ENCODE data around the gene LINGO1. TPM values are rescaled to one million over a fixed set of nuclear protein-coding genes. Genes with fewer than 3 reads are reported as not detected.
A peak's percentile ranks its signal among the peaks of the same experiment; 100 is the strongest.

LINGO1 gene
- total and polyA plus RNA-seq, 2 of the 8 experiments (the other 6 are each of a cell fraction or from before 2014, with no cell fraction given): 57.1 to 114 TPM

- H3K36me3 ChIP-seq (ENCODE audit: control insufficient read depth in 2 of 4, insufficient read depth in 4 of 4, low read length in 3 of 4): no peaks in the 10 kb centered on the region
- H3K4ac ChIP-seq (replicated peaks; ENCODE audit: insufficient read length, low read depth, low read length): peak overlapping the region; percentile 23
- no peak overlapping the region for H4K91ac ChIP-seq (replicated peaks; ENCODE audit: insufficient read length, low read length)
- H3K9me3 ChIP-seq (ENCODE audit: insufficient read depth in 2 of 2, low read depth in 1 of 2, low read length in 1 of 2): no peaks in the 10 kb centered on the region
- no peak overlapping the region for H3K23ac ChIP-seq (ENCODE audit: insufficient read length)
- H2AK5ac ChIP-seq (ENCODE audit: low read depth, low read length): no peak overlapping the region
- H3K14ac ChIP-seq (ENCODE audit: insufficient read length): no peak overlapping the region
- POLR2A ChIA-PET (ENCODE audit: partially characterized antibody): interaction anchor here (1.2 to 2.3 kb wide), 3 partner anchors 10 to 35 kb away, joined by 3 to 8 read pairs (median 6); no protein-coding TSS in a partner anchor
- no peak for TF ChIP-seq BACH1 (IDR thresholded peaks at IDR 0.05; ENCODE audit: low read length)
- no peak for TF ChIP-seq ATF2 (IDR thresholded peaks at IDR 0.05; ENCODE audit: low read length)
- TF ChIP-seq JUND (IDR thresholded peaks at IDR 0.05; ENCODE audit: low read length): no peak
- no peak for TF ChIP-seq EGR1 (IDR thresholded peaks at IDR 0.05; ENCODE audit: borderline replicate concordance, low read depth, low read length)
- TF ChIP-seq ZNF274 (IDR thresholded peaks at IDR 0.05; ENCODE audit: borderline replicate concordance, extremely low read depth, low read length): no peak
- TF ChIP-seq NANOG (IDR thresholded peaks at IDR 0.05; ENCODE audit: insufficient read depth, low read depth, low read length, poor library complexity, severe bottlenecking): no peak
- no peak overlapping the region for H3K56ac ChIP-seq (replicated peaks; ENCODE audit: insufficient read length, low read depth, low read length)
- no peaks in the 10 kb centered on the region for H3K79me2 ChIP-seq (ENCODE audit: control insufficient read depth in 1 of 2, insufficient read depth in 2 of 2, low read length in 2 of 2)
- no peak overlapping the region for H3K9ac ChIP-seq (replicated peaks in 1 of 4; ENCODE audit: extremely low read depth in 1 of 4, low read depth in 3 of 4, low read length in 3 of 4)
- peak overlapping the region; percentile 23; the same call in 1 of the 2 replicates for H2BK12ac ChIP-seq (ENCODE audit: low read depth, low read length)
- peak overlapping the region; percentile 83 for H2BK15ac ChIP-seq (ENCODE audit: low read length)
- 92% methylated on average over 14 of the region's 14 CpGs; no CpG with 5 or more reads in 1 of the 2 experiments for WGBS, 2 experiments (ENCODE audit: extremely low coverage in 1 of 2, insufficient coverage in 1 of 2, insufficient read length in 1 of 2, insufficient replicate concordance in 2 of 2, low coverage in 1 of 2, low lambda C conversion rate in 2 of 2, missing lambda C conversion rate in 1 of 2)
- no peak overlapping the region for H3K27ac ChIP-seq (ENCODE audit: low read depth, low read length)
- H2BK20ac ChIP-seq (ENCODE audit: low read length): 0 out of 2 replicates have a peak overlapping the region, but pooled peaks have one; percentile 75
- CTCF ChIA-PET (ENCODE audit: partially characterized antibody): interaction anchor here (1.1 to 17.9 kb wide), 10 partner anchors 8 to 271 kb away, joined by 3 to 161 read pairs (median 6); no protein-coding TSS in a partner anchor
- H3K23me2 ChIP-seq (ENCODE audit: low read depth, low read length): no peaks in the 10 kb centered on the region; the same call in 1 of the 2 replicates
- H3K79me1 ChIP-seq (ENCODE audit: low read depth, low read length): no peaks in the 10 kb centered on the region
- no peak overlapping the region for H2BK120ac ChIP-seq (replicated peaks; ENCODE audit: low read depth, low read length)
- H2AFZ ChIP-seq (ENCODE audit: low read length): no peak overlapping the region
- H4K20me1 ChIP-seq (replicated peaks in 1 of 2; ENCODE audit: control insufficient read depth in 1 of 2, insufficient read depth in 2 of 2, low read length in 2 of 2): no peaks in the 10 kb centered on the region
- H3K4me2 ChIP-seq (ENCODE audit: insufficient read depth in 1 of 2, low read depth in 2 of 2, low read length in 2 of 2): no peak overlapping the region
- no peak for FAIRE-seq
- DNase-seq (ENCODE audit: low read depth in 1 of 2, low spot score in 2 of 2): no peak
- no peak overlapping the region for H4K8ac ChIP-seq (ENCODE audit: extremely low read depth, insufficient read depth, low read length)
- H4K5ac ChIP-seq (ENCODE audit: insufficient read length, low read depth, low read length): no peak overlapping the region
- H3K4me3 ChIP-seq (ENCODE audit: extremely low read depth in 1 of 4, insufficient read depth in 2 of 4, low read depth in 3 of 4, low read length in 4 of 4): no peak overlapping the region
- peak overlapping the region; percentile 27; the same call in 1 of the 2 replicates for H3K18ac ChIP-seq (ENCODE audit: extremely low read depth, low read length)
- peaks cover 0 to 5% (median 3%) of the 10 kb centered on the region in 4 experiments; a peak in 4 of 7 replicates for H3K4me1 ChIP-seq (replicated peaks in 1 of 4; ENCODE audit: control insufficient read depth in 3 of 4, insufficient read depth in 4 of 4, low read length in 3 of 4)
- no peaks in the 10 kb centered on the region for H3K27me3 ChIP-seq (replicated peaks in 1 of 4; ENCODE audit: control insufficient read depth in 3 of 4, extremely low read depth in 1 of 4, insufficient read depth in 3 of 4, low read length in 3 of 4)
- peak overlapping the region; percentile 79; the same call in 1 of the 2 replicates for H2BK5ac ChIP-seq (ENCODE audit: low read depth, low read length)
Observed at GRCh38 chr15:77599357-77599756, 33.4 kb downstream of the LINGO1 start.

Data from H1 (cell line).